IPS-NIHi7 (cell line): ENCODE measurements around the gene ZBTB45.

ENCODE experiments used
- DNase-seq: peaks from one replicate; pipeline ENCODE4 v3.0.0; 2012; ENCODE audit warnings: mixed read lengths; ENCODE audit errors: extremely low spot score

ZBTB45 gene

GRCh38 chr19:58538257-58539168 lies 18.9 kb upstream of the ZBTB45 start:
- peak; percentile 92 for DNase-seq

DNA sequence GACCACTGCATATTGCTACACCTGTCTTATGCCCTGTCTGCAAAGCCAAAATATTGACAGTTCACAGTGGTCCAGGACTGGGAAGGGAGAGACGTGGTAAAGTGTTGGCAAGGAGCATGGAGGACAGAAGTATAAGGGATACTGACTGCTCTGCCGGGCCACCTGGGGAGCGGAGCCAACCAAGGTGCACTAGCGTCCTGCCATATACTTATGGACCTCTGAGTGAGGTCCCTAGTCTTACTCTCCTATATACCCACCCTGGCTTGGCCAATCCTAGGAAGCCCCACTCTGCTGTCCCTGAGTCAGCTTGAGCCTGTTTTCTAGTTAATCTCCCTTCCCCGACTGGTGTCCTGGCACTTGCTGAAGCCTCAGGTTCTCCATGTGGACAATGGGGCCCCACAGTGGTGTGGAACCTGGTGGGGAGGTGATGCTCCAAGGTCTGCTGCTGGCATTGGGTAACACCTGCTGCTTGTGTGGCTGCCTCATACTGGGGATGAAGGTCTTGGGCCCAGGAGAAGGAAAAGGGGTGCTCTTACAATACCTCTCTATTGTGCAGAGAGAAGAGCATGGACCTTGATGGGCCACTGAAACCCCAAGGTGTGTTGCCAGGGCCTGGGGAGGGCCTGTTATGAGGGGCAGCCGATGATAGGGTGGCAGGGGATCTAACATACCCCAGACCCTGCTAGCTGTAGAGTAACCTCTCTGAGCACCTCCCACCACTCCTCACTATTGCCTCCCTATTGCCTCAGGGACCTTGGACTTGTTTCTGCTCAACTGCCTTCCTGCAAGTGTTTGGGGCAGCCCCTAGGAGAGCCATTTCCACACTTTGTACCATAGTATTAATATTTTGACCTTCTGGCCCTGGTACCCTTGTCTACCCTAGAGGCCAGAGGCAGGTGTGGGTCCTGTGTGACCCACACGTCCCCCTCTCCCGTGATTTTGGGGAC lies 17.5 kb upstream of the ZBTB45 start:
- no peak for DNase-seq

DNA sequence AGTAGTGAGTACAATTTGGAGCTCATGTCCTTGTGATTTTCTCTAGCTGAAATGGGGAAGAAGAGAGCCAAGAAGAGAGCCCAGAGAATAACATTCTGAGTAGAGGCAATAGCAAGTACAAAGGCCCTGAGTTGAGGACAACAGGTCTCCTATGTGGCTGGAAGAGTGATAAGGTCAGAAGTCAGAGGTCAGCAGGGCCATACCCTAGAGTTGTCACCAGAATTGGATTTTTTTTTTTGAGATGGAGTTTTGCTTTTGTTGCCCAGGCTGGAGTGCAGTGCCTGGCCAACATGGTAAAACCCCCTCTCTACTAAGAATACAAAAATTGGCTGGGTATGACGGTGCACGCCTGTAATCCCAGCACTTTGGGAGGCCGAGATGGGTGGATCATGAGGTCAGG lies 16.2 kb upstream of the ZBTB45 start:
- DNase-seq: no peak

- no peak for DNase-seq
These were observed 11.6 kb upstream of the ZBTB45 start for GRCh38 chr19:58531034-58531840.

GRCh38 chr19:58529405-58529804 lies 9.8 kb upstream of the ZBTB45 start:
- DNase-seq: no peak

GRCh38 chr19:58522709-58523108 lies 3.1 kb upstream of the ZBTB45 start:
- no peak for DNase-seq

DNA sequence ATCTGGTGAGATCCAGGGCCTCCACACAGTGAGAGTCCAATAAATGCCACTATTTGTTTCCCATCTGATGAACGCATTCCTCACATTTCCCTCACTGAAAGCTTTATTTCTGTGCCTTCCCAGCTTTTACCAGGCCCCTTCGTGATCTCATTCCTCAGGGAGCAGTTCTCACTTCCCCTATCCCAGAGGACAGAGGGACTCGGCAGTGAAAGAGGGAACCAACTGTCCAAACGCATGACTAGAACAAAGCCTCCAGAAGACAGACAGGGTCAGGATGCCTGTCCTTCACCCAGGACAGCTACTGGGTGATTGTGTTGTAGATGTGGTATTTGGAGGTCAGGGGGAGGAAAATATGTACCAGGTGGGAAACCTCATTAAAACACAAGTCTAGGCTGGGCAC lies 2.0 kb upstream of the ZBTB45 start:
- no peak for DNase-seq

- no peak for DNase-seq
These were observed 618 bp upstream of the ZBTB45 start for GRCh38 chr19:58520257-58520599.

DNA sequence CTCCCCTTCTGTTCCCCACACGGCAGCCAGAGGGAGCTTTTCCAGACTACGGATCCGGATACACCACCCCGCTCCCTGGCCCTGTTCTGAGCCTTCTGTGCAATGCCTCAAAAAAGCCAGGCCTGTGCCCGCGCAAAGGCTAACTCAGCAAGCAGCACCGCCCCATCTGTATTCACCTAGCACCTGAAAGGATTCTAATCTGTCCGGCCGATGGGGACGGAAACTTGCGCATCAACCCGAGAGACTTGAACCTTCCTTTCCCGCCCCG lies 589 bp downstream of the ZBTB45 start:
- DNase-seq: peak; percentile 74

DNA sequence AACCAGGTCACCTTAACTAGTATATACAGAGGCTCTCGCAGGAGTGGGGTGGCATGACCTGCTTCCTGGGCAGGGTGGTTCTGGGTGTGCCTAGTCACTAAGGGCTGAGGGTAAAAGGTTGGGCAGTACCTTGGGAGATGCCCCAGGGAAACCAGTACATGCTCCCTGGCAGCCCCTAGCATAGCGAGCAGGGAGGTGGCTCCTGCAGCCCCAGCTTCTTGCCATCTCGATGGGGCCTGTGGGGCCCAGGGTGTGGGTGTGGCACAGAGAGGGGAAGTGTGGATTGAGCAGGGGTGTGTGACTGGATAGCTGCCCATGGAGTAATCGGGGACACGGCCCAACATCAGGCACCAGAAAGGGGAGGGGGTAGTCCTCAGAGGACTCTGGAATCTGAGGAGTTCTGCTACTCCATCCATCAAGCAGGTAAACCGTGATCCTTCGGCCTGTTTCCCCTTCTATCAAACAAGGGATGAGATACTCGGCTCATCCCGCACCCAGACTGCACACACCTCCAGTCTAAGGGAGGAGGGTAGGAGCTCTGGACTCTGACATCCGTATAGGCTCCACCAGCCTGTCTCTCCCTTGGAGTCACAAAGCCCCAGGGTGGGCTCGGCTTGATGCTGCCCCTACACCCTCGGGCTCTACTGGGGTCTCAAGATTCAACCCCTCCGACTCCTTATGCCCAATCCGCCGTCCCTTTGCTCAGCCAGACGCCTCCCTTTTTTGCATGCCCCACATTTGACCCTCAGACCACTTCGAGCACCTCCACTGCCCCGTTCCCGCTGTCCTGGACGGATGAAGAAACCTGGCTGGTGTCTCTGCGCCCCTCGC lies 1.1 kb downstream of the ZBTB45 start:
- no peak for DNase-seq

- no peak for DNase-seq
These were observed 2.4 kb downstream of the ZBTB45 start for GRCh38 chr19:58516964-58517833.

DNA sequence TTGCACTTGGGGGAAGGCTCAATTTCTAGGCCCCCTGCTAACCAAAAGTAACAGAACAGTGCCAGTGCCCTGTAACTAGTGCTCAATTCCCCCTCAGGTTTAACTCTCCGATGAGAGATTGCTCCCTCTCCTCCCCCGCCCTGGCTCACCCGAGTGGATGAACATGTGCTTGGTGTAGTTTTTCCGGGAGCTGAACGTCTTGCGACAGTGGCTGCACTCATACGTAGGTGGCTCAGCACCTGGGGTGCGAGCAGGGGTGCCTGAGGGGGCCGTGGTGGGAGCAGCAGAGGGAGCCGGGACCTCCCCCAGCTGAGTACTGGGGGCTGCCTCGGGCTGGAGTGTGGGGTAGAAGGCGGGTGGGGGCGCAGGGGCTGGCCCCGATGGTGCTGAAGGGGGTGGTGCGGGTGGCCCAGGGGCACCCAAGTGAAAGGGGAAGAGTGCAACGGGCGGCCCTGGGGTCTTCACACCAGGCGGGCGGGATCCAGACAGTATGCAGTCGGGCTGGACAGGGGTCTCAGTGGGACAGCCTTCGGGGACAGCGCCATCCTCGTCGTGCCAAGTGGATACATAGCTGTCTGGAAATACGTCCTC lies 3.3 kb downstream of the ZBTB45 start:
- DNase-seq: no peak

- no peak for DNase-seq
These were observed 4.4 kb downstream of the ZBTB45 start for GRCh38 chr19:58515259-58515658.

DNA sequence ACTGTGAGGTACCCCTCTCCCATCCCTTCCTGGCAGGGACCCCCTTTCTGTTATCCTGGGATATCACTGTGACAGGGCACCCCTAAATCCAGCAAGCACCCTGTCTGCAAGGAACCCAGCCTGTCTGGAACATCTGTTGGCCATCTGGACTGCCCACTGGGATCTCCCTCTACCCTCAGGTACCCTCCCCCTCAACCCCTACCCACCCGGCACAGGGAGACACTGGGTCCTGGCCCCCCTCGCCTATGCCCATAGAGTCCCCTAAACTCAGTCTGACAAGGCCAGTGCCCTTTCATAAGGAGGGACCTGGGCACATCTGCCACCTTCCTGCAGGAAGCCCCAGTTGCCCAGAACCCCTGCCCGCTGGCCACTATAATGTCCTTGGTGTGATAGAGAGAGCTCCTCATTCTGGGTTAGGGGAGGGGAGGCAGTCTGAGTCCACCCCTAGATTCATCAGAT lies 5.0 kb downstream of the ZBTB45 start:
- no peak for DNase-seq

DNA sequence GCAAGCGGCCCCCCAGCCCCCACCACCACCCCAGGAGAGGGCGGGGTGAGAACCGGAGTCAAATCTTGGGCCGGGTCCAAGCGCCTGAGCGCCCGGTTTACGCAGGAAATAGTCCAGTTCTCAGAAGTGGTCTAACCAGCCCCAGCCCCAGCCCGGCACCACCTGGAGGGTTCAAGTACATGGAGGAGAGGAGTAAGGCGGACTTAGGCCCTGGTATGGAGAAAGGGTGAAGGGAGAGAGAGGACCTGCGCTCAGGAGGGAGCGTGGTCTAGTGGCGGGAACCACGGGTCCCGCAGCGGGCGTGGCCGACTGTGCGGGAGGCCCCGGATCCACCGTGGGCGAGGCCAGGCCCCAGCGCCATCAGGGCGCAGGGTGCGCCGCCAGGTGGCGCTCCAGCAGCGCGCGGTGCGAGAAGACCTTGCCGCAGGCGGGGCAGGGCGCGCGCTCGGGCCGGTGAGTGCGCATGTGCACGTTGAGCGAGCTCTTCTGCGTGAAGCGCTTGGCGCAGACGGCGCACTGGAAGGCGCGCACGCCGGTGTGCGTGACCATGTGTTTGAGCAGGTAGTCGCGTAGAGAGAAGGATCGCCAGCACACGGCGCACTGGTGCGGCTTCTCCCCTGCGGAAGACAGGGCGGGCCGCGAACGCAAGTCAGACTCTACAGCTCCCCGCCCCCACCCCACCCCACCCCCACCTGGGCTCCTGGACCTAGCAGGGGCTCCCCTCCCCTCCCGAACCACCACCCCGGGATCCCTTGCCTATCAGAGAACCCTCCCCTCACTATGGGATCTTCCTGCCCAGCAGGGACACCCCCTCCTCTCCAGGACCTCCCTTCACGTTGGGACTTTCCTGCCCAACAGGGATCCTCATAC lies 5.7 kb downstream of the ZBTB45 start:
- DNase-seq: peak; percentile 97

GRCh38 chr19:58513213-58513693 lies 6.4 kb downstream of the ZBTB45 start:
- DNase-seq: no peak

- no peak for DNase-seq
These were observed 8.0 kb downstream of the ZBTB45 start, which contains the start of gene SLC27A5 for GRCh38 chr19:58511353-58512208. TSS of gene SLC27A5 (minus strand) at chr19:58511992. CDS start at chr19:58511955, 37 bp downstream.
